Measurements from ENCODE around the gene BTBD2.

GRCh38 chr19:2022289-2022688 is 6.8 kb upstream of the BTBD2 start:
- no peak for TF ChIP-seq HCFC1 (IDR thresholded peaks at IDR 0.05; ENCODE audit: low read length)
- no peak for TF ChIP-seq ZBTB33 (IDR thresholded peaks at IDR 0.05)
